ENCODE measurements around the gene PLLP. TPM values are rescaled to one million over a fixed set of nuclear protein-coding genes. Genes with fewer than 3 reads are reported as not detected.

Gene PLLP
- total RNA-seq, 2 donors from 2014 or later, result 15.8 to 18.1 TPM

Other genes with a start within 250 kb of the PLLP start
- 10 to 100 TPM; 73.2 to 91.0 TPM for gene CPNE2, start 192.1 kb downstream of the PLLP start, total RNA-seq
- 100 to 1,000 TPM in 1 of 2 donors, 10 to 100 TPM in 1; 90.6 to 107 TPM for gene PSME3IP1, start 98.6 kb downstream of the PLLP start, total RNA-seq
- gene RSPRY1, start 98.3 kb downstream of the PLLP start, total RNA-seq, result 10 to 100 TPM; 49.1 to 53.0 TPM
- 10 to 100 TPM; 32.3 to 35.3 TPM for gene ARL2BP, start 39.4 kb downstream of the PLLP start, total RNA-seq
- under 1 TPM in 1 of 2 donors, not detected in 1; 0.45 TPM for gene CCL22, start 74.1 kb upstream of the PLLP start, total RNA-seq
- 1 to 10 TPM; 2.9 to 4.7 TPM for gene CX3CL1, start 87.8 kb upstream of the PLLP start, total RNA-seq
- gene CCL17, start 120.1 kb upstream of the PLLP start, total RNA-seq, result not detected
- gene CIAPIN1, start 162.7 kb upstream of the PLLP start, total RNA-seq, result 10 to 100 TPM; 47.3 to 72.5 TPM
- gene COQ9, start 162.8 kb upstream of the PLLP start, total RNA-seq, result 100 to 1,000 TPM; 107 to 117 TPM
- gene POLR2C, start 178.0 kb upstream of the PLLP start, total RNA-seq, result 10 to 100 TPM; 48.9 to 50.0 TPM
- gene DOK4, start 201.8 kb upstream of the PLLP start, total RNA-seq, result 100 to 1,000 TPM; 145 to 152 TPM

All from left colon (tissue), 2 donors.